ENCODE measurements around the gene TMEM250. TPM values are rescaled to one million over a fixed set of nuclear protein-coding genes. Genes with fewer than 3 reads are reported as not detected.
A peak's percentile ranks its signal among the peaks of the same experiment; 100 is the strongest.

Gene TMEM250
- total RNA-seq, 1 experiment from 2014 or later, result 48.4 TPM

DNA sequence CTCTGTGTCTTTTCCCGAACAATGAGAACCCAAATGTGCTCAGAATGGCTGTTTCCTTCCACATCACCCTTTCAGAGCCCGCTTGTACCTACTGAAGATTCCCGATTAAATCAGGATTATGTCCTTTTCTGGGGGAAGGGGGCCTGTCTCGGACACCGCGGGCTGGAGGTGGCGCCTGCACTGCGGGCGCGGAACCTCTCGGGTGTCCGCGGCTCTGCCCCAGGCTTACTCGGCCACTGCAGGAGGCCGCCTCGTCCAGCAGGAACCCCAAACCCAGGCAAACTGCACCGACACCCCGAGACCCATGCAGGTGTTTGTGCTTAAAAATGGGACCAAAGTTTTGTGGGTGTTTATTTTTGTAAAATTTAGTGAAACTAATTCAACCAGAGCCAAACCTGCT, 8.6 kb upstream of the TMEM250 start:
- no TSS peak for BruUV-seq (replicated peaks)
- no peak for TF ChIP-seq EZH2 (IDR thresholded peaks at IDR 0.05; ENCODE audit: borderline replicate concordance, low read depth, low read length, poor library complexity, severe bottlenecking)
- TF ChIP-seq, protein P1, sequence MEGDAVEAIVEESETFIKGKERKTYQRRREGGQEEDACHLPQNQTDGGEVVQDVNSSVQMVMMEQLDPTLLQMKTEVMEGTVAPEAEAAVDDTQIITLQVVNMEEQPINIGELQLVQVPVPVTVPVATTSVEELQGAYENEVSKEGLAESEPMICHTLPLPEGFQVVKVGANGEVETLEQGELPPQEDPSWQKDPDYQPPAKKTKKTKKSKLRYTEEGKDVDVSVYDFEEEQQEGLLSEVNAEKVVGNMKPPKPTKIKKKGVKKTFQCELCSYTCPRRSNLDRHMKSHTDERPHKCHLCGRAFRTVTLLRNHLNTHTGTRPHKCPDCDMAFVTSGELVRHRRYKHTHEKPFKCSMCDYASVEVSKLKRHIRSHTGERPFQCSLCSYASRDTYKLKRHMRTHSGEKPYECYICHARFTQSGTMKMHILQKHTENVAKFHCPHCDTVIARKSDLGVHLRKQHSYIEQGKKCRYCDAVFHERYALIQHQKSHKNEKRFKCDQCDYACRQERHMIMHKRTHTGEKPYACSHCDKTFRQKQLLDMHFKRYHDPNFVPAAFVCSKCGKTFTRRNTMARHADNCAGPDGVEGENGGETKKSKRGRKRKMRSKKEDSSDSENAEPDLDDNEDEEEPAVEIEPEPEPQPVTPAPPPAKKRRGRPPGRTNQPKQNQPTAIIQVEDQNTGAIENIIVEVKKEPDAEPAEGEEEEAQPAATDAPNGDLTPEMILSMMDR (conservative IDR thresholded peaks at IDR 0.05; ENCODE audit: low read depth, low read length), result no peak
- CTCF ChIA-PET, result no interaction called here

DNA sequence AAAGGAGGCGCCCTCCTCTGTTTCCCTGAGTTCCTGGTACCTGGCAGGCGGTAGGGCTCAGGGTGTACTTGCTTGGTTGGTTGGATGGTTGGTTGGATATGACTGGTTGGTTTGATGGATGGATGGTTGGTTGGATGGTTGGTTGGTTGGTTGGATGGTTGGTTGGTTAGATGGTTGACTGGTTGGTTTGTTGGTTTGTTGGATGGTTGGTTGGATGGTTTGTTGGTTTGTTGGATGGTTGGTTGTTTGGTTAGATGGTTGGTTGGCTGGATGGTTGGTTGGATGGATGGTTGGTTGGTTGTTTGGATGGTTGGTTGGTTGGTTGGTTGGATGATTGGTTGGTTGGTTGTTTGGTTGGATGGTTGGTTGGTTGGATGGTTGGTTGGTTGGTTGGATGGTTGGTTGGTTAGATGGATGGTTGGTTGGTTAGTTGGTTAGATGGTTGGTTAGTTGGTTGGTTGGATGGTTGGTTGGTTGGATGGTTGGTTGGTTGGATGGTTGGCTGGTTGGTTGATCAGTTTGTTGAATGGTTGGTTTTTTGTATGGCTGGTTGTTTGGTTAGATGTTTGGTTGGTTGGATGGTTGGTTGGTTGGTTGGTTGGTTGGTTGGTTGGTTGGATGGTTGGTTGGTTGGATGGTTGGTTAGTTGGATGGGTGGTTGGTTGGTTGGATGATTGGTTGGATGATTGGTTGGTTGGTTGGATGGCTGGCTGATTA, 6.5 kb upstream of the TMEM250 start:
- no peaks in the 10 kb centered on the region for H3K9me3 ChIP-seq (ENCODE audit: low read depth, low read length, poor library complexity, severe bottlenecking)
- no TSS peak for BruUV-seq (replicated peaks)
- no peak overlapping the region for H3K4me3 ChIP-seq (ENCODE audit: low read depth, low read length, poor library complexity, severe bottlenecking)
- TF ChIP-seq, protein P1 (conservative IDR thresholded peaks at IDR 0.05; ENCODE audit: low read depth, low read length), result no peak
- TF ChIP-seq EZH2 (IDR thresholded peaks at IDR 0.05; ENCODE audit: borderline replicate concordance, low read depth, low read length, poor library complexity, severe bottlenecking), result no peak
- no peak overlapping the region for H3K27ac ChIP-seq (ENCODE audit: low read depth, low read length, poor library complexity, severe bottlenecking)
- intact Hi-C loops (cut with micrococcal nuclease; ENCODE audit: unreplicated experiment), result loop anchor here (10.0 kb wide), 1 partner anchor 330 kb away; no protein-coding TSS in a partner anchor
- ChIA-PET CTCF (interaction anchor here (0.7 kb wide), 1 partner anchor 15 kb away, joined by 3 read pairs; no protein-coding TSS in a partner anchor), POLR2A (ENCODE audit: low non-redundant PET) (no interaction called here)
- H3K36me3 ChIP-seq (ENCODE audit: insufficient read depth, low read length, poor library complexity, severe bottlenecking), result no peaks in the 10 kb centered on the region
- H3K27me3 ChIP-seq (replicated peaks; ENCODE audit: insufficient read depth, low read depth, low read length, poor library complexity), result no peaks in the 10 kb centered on the region
- no peak for DNase-seq (ENCODE audit: low spot score)
- peaks cover 11% of the 10 kb centered on the region for H3K4me1 ChIP-seq (ENCODE audit: insufficient read depth, low read length, poor library complexity, severe bottlenecking)

More for the DNA sequence above, 8.6 kb upstream of the TMEM250 start:
- POLR2A ChIA-PET (ENCODE audit: low non-redundant PET), result no interaction called here
- Histone ChIP-seq H3K27ac (ENCODE audit: low read depth, low read length, poor library complexity, severe bottlenecking) (no peak overlapping the region), H3K4me3 (ENCODE audit: low read depth, low read length, poor library complexity, severe bottlenecking) (no peak overlapping the region), H3K27me3 (replicated peaks; ENCODE audit: insufficient read depth, low read depth, low read length, poor library complexity) (no peaks in the 10 kb centered on the region), H3K9me3 (ENCODE audit: low read depth, low read length, poor library complexity, severe bottlenecking) (no peaks in the 10 kb centered on the region), H3K36me3 (ENCODE audit: insufficient read depth, low read length, poor library complexity, severe bottlenecking) (no peaks in the 10 kb centered on the region), H3K4me1 (ENCODE audit: insufficient read depth, low read length, poor library complexity, severe bottlenecking) (peaks cover 8% of the 10 kb centered on the region)
- intact Hi-C loops (cut with micrococcal nuclease; ENCODE audit: unreplicated experiment), result loop anchor here (10.0 kb wide), 1 partner anchor 333 kb away; no protein-coding TSS in a partner anchor
- DNase-seq (ENCODE audit: low spot score), result no peak

DNA sequence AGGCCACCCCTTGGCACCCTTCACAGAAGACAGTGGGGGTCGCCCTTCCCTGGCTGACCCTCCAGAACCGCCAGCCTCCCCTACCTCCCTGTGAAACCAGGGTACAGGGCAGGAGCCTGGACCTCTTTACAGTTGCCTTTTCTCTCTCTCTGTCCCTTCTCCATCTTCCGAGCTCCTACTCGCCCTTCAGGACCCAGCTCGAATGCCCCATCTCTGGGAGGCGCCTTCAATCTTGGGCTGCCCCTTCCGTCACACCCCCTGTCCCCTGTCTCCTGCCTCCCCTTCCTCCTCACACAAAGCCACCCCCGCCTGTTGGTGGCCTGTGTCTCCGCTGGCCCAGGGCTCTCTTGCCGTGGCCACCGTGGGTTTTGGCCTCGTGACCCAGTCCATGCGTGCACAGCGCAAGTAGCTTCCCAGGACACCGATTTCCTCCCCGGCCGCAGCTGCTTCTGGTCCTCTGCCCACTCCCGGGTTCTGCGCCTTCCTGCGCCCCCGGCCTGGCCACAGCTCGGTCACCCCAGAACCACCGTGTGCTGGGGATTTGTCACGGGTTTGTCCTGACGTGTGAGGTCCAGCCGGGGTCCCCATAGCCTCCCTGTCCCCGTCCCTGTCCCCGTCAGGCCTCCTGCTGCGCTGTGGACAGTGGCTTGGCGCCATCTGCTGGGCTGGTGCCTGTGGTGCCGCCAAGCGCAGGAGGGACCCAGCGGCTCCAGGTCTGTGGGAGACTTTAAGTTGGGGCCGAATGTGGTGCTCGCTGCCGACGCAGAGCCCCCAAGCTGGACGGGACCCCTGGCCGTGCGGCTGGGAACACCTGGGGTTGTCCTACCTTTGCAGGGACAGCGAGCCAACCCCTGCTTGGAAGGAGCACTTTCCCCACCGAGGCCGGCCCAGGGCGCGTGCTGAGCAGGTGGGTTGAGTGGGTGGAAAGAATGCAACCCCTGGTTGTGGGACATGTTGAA, 4.0 kb upstream of the TMEM250 start:
- intact Hi-C loops (cut with micrococcal nuclease; ENCODE audit: unreplicated experiment), result loop anchor here (1.0 to 10.0 kb wide), 3 partner anchors 155 to 328 kb away; no protein-coding TSS in a partner anchor
- Histone ChIP-seq H3K27me3 (replicated peaks; ENCODE audit: insufficient read depth, low read depth, low read length, poor library complexity) (no peaks in the 10 kb centered on the region), H3K4me1 (ENCODE audit: insufficient read depth, low read length, poor library complexity, severe bottlenecking) (peaks cover 18% of the 10 kb centered on the region), H3K9me3 (ENCODE audit: low read depth, low read length, poor library complexity, severe bottlenecking) (no peaks in the 10 kb centered on the region), H3K27ac (ENCODE audit: low read depth, low read length, poor library complexity, severe bottlenecking) (no peak overlapping the region), H3K4me3 (ENCODE audit: low read depth, low read length, poor library complexity, severe bottlenecking) (no peak overlapping the region), H3K36me3 (ENCODE audit: insufficient read depth, low read length, poor library complexity, severe bottlenecking) (no peaks in the 10 kb centered on the region)
- ChIA-PET CTCF (interaction anchor here (1.0 to 2.1 kb wide), 3 partner anchors 33 to 161 kb away, joined by 3 to 13 read pairs (median 5); partner anchors contain the start of gene UBAC1), POLR2A (ENCODE audit: low non-redundant PET) (no interaction called here)
- TF ChIP-seq EZH2 (IDR thresholded peaks at IDR 0.05; ENCODE audit: borderline replicate concordance, low read depth, low read length, poor library complexity, severe bottlenecking), result no peak
- TF ChIP-seq, protein P1 (conservative IDR thresholded peaks at IDR 0.05; ENCODE audit: low read depth, low read length), result peak; percentile 98
- DNase-seq (ENCODE audit: low spot score), result peak; percentile 75
- no TSS peak for BruUV-seq (replicated peaks)
